Measurements from ENCODE around the gene TRIP10. TPM values are rescaled to one million over a fixed set of nuclear protein-coding genes. Genes with fewer than 3 reads are reported as not detected.

Gene TRIP10
- polyA plus RNA-seq, 1 experiment = 51.5 TPM

DNA sequence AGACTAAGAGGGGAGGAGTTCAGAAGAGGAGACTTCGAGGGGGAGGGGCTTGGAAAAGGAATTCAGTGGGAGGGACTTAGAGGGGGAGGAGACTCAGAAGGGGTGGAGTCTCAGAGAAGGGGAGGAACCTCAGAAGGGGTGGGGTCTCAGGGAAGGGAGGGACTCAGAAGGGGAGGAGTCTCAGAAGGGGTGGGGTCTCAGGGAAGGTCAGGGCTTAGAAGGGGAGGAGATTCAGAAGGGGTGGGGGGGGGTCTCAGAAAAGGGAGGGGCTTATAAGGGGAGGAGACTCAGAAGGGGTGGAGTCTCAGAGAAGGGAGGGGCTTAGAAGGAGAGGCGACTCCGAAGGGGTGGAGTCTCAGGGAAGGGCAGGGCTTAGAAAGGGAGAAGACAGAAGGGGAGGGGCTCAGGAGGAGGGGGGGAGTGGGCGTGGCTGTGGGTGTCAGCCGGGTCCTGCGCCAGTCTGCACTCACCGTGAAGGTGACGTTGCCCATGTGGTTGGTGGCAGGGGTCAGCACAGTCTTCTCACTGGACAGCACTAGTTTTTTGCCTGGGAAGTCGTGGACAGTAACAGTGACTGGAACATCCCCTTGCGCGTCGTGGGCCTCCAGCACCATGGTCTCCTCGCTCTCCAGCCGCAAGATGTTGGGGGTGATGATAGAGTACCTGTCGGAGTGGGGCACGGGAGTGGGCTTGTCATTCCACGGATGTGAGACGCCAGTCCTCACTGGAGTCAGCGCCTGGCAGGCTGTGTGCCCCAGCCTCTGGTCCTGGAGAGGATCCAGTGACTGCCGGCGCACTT is 20.5 kb upstream of the TRIP10 start:
- Histone ChIP-seq H3K4me3 (ENCODE audit: low read depth, low read length) (no peak overlapping the region), H3K27me3 (ENCODE audit: control insufficient read depth, insufficient read depth, low read length) (no peaks in the 10 kb centered on the region), H3K36me3 (ENCODE audit: control insufficient read depth, insufficient read depth, low read length) (no peaks in the 10 kb centered on the region)
- TF ChIP-seq, protein P1, sequence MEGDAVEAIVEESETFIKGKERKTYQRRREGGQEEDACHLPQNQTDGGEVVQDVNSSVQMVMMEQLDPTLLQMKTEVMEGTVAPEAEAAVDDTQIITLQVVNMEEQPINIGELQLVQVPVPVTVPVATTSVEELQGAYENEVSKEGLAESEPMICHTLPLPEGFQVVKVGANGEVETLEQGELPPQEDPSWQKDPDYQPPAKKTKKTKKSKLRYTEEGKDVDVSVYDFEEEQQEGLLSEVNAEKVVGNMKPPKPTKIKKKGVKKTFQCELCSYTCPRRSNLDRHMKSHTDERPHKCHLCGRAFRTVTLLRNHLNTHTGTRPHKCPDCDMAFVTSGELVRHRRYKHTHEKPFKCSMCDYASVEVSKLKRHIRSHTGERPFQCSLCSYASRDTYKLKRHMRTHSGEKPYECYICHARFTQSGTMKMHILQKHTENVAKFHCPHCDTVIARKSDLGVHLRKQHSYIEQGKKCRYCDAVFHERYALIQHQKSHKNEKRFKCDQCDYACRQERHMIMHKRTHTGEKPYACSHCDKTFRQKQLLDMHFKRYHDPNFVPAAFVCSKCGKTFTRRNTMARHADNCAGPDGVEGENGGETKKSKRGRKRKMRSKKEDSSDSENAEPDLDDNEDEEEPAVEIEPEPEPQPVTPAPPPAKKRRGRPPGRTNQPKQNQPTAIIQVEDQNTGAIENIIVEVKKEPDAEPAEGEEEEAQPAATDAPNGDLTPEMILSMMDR (IDR thresholded peaks at IDR 0.05; ENCODE audit: insufficient read depth, low read depth, low read length) = no peak
- DNase-seq (ENCODE audit: low read depth) = no peak
- ChIA-PET CTCF (no interaction called here), POLR2A (no interaction called here)

DNA sequence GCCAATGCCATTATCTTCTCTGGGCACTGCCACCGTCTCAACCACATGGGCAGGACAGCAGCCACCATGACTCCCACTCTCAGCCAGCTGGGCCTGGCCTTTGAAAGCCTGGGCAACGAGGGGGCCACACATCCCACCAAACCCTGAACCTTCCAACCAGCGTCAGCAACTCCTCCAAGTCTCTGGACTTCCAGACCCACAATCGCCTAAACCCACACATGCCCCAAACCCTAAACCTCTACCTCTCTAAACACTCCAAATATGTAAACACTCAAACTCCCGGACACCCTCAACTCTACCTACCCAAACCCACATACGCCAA is 20.0 kb upstream of the TRIP10 start:
- POLR2A ChIA-PET = no interaction called here
- DNase-seq (ENCODE audit: low read depth) = no peak
- Histone ChIP-seq H3K36me3 (ENCODE audit: control insufficient read depth, insufficient read depth, low read length) (no peaks in the 10 kb centered on the region), H3K4me3 (ENCODE audit: low read depth, low read length) (no peak overlapping the region), H3K27me3 (ENCODE audit: control insufficient read depth, insufficient read depth, low read length) (no peaks in the 10 kb centered on the region)
- TF ChIP-seq, protein P1 (IDR thresholded peaks at IDR 0.05; ENCODE audit: insufficient read depth, low read depth, low read length) = no peak
- CTCF ChIA-PET = no interaction called here

DNA sequence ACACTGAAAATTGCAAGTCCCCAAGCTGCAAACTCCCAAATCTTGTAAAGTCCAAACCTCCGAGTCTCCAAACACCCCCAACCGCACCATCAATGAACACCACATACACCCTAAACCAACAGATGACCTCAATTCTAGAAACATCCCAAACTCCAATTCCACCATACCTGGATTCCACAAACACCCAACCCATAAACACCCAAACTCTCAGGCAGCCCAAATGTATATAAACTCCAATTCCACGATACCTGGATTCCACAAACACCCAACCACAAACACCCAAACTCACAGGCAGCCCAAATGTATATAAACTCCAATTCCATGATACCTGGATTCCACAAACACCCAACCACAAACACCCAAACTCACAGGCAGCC is 19.5 kb upstream of the TRIP10 start:
- CTCF ChIA-PET = interaction anchor here (1.4 kb wide), 1 partner anchor 17 kb away, joined by 4 read pairs; no protein-coding TSS in a partner anchor
- POLR2A ChIA-PET = interaction anchor here (0.6 kb wide), 1 partner anchor 144 kb away, joined by 4 read pairs; no protein-coding TSS in a partner anchor
- no peak for DNase-seq (ENCODE audit: low read depth)
- peak overlapping the region; percentile 3; the same call in 1 of the 2 replicates for H3K4me3 ChIP-seq (ENCODE audit: low read depth, low read length)
- TF ChIP-seq, protein P1 (IDR thresholded peaks at IDR 0.05; ENCODE audit: insufficient read depth, low read depth, low read length) = no peak
- no peaks in the 10 kb centered on the region for H3K27me3 ChIP-seq (ENCODE audit: control insufficient read depth, insufficient read depth, low read length)
- no peaks in the 10 kb centered on the region for H3K36me3 ChIP-seq (ENCODE audit: control insufficient read depth, insufficient read depth, low read length)

DNA sequence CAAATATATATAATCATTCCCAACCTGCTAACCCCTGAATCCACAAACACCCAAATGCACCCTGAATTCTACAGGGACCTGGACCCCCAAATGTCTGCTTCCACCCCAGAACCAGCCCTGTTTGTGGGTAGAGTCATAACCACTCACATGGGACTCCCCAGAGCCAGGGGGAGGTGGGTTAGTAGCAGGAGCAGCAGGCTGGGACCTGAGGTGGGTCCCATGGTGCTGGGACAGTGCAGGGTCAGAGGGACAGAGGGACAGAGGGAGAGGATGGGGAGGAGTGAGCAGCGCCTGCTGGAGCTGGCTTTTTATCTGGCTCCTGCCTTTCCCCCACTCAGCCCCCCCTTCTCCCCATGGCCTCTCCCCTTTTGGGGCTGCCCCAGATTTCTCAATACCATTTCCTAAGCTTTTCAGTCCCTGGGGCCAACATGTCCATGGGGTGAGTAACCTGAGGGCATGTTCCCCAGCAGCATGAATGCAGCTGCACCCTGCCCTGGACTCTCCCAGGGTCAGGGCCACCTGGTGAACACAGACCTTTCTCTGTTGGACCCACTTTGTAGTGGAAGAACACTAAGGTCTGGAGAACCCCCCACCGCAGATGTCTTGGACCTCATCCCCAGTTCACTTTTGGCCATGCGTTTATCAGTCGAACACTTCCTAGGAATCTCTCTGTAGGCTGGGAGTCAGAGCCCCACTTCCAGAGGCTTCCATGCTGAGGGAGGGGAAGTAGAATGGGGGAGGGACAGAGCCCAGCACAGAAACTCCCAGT is 18.9 kb upstream of the TRIP10 start, which contains the start of gene C3:
C3 (minus strand) TSS at position 282 of the 769 bp plus-strand sequence; CDS start at position 221, 61 bp downstream.
- TF ChIP-seq, protein P1 (IDR thresholded peaks at IDR 0.05; ENCODE audit: insufficient read depth, low read depth, low read length) = no peak
- ChIA-PET CTCF (interaction anchor here (1.1 to 1.4 kb wide), 2 partner anchors 16 to 17 kb away, joined by 3 to 4 read pairs; no protein-coding TSS in a partner anchor), POLR2A (interaction anchor here (0.6 kb wide), 2 partner anchors 143 to 327 kb away, joined by 4 to 5 read pairs; no protein-coding TSS in a partner anchor)
- DNase-seq (ENCODE audit: low read depth) = no peak
- H3K27me3 ChIP-seq (ENCODE audit: control insufficient read depth, insufficient read depth, low read length) = no peaks in the 10 kb centered on the region
- peak within 1 kb of the TSS; percentile 3; the same call in 1 of the 2 replicates for H3K4me3 ChIP-seq (ENCODE audit: low read depth, low read length)
- no peaks in the 10 kb centered on the region for H3K36me3 ChIP-seq (ENCODE audit: control insufficient read depth, insufficient read depth, low read length)

DNA sequence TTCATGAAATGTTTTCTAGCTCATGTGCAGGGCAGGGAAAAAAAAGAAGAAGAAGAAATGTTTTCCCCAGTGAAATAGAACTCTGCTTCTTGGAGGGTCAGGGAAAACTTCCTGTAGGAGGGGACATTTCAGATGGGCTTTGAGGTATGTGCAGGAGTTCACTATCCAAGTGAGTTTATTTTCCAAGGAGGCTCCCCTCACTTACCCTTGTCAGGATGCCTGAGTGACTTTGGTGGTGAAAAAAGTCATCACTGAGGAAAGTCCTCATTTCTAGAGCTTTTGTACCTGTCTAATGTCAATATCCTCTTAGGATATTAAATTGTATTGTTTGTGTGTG is 18.4 kb upstream of the TRIP10 start:
- ChIA-PET POLR2A (interaction anchor here (0.6 kb wide), 1 partner anchor 327 kb away, joined by 5 read pairs; no protein-coding TSS in a partner anchor), CTCF (interaction anchor here (1.1 to 1.4 kb wide), 2 partner anchors 16 to 17 kb away, joined by 3 to 4 read pairs; no protein-coding TSS in a partner anchor)
- TF ChIP-seq, protein P1 (IDR thresholded peaks at IDR 0.05; ENCODE audit: insufficient read depth, low read depth, low read length) = no peak
- no peaks in the 10 kb centered on the region for H3K27me3 ChIP-seq (ENCODE audit: control insufficient read depth, insufficient read depth, low read length)
- DNase-seq (ENCODE audit: low read depth) = no peak
- no peaks in the 10 kb centered on the region for H3K36me3 ChIP-seq (ENCODE audit: control insufficient read depth, insufficient read depth, low read length)
- H3K4me3 ChIP-seq (ENCODE audit: low read depth, low read length) = no peak overlapping the region

All from BJ (cell line).